Spleen (tissue), 11 donors: ENCODE measurements around the gene AK9. TPM values are rescaled to one million over a fixed set of nuclear protein-coding genes. Genes with fewer than 3 reads are reported as not detected.

Experiments
- DNase-seq: peaks from one replicate; pipeline ENCODE4 v3.0.0-alpha.2; 2020
- H3K27ac ChIP-seq, 8 donors: fragments of 200-600 bp; sonication (generic) in 7 of 8; 1 replicate in 4 of 8; 2 replicates in 4 of 8; pipeline versions ENCODE4 v1.5.0 to v1.8.0; 2016 to 2021; ENCODE audit warnings: inconsistent platforms in 4 of 8, mild to moderate bottlenecking in 4 of 8, moderate library complexity in 1 of 8
- H3K27me3 ChIP-seq, 7 donors: fragments of 200-600 bp; sonication (generic) in 6 of 7; replicated peaks in 1 of 7; 1 replicate in 4 of 7; 2 replicates in 3 of 7; pipeline versions ENCODE4 v1.5.0 to v1.8.0; 2016 to 2021; ENCODE audit warnings: inconsistent platforms in 3 of 7, mild to moderate bottlenecking in 1 of 7
- H3K36me3 ChIP-seq, 6 donors: fragments of 200-600 bp; sonication (generic) in 5 of 6; 1 replicate in 4 of 6; 2 replicates in 2 of 6; pipeline versions ENCODE4 v1.5.0 to v1.8.0; 2016 to 2021; ENCODE audit warnings: inconsistent platforms in 2 of 6
- H3K4me1 ChIP-seq, 6 donors: fragments of 200-600 bp; sonication (generic) in 5 of 6; 1 replicate in 3 of 6; 2 replicates in 3 of 6; pipeline versions ENCODE4 v1.5.0 to v1.8.0; 2016 to 2021; ENCODE audit warnings: inconsistent platforms in 3 of 6
- H3K4me3 ChIP-seq, 8 donors: fragments of 200-600 bp; sonication (generic) in 7 of 8; 1 replicate in 4 of 8; 2 replicates in 4 of 8; pipeline versions ENCODE4 v1.5.0 to v1.8.0; 2016 to 2021; ENCODE audit warnings: inconsistent platforms in 4 of 8, mild to moderate bottlenecking in 4 of 8, moderate library complexity in 2 of 8
- H3K9me3 ChIP-seq, 8 donors: fragments of 200-600 bp; sonication (generic) in 7 of 8; 1 replicate in 4 of 8; 2 replicates in 4 of 8; pipeline versions ENCODE4 v1.5.0 to v1.8.0; 2016 to 2021; ENCODE audit warnings: inconsistent platforms in 4 of 8
- POLR2A ChIP-seq, 3 donors: fragments of 450-650 bp; IDR thresholded peaks; one replicate each; pipeline ENCODE4 v1.5.1; 2017; ENCODE audit warnings: antibody characterized with exemption in 3 of 3, mild to moderate bottlenecking in 1 of 3
- POLR2AphosphoS5 ChIP-seq, 3 donors: sonication (generic); formaldehyde crosslinking; IDR thresholded peaks; one replicate each; pipeline ENCODE4 v1.5.1; 2017; ENCODE audit warnings: antibody characterized with exemption in 3 of 3
- WGBS, 5 donors: extraction: QIAGEN DNeasy Blood & Tissue Kit in 3 of 5; methylation state at CpG; one replicate each; pipeline versions ENCODE4 v1.1.5 to v1.1.7; 2013 to 2018; 5-methylcytosine and 5-hydroxymethylcytosine counted together
- intact Hi-C: fragments of 100-400 bp; cut with DNase I; formaldehyde crosslinking; loops from one replicate; pipeline ENCODE4 v1.15.0; 2023; ENCODE audit warnings: low total_unique reads
- polyA plus RNA-seq, 3 donors: library from polyadenylated mRNA; stranded (reverse); fragments of 200-250 nt; gene quantifications; one replicate each; pipeline ENCODE4 v1.2.1, GENCODE V29; 2013
- total RNA-seq, 7 donors: library from RNA; depleted of rRNA in 3 of 7; stranded (reverse); fragments of >200 nt in 3 of 7; fragmentation: NEBNext Ultra II Directional in 4 of 7; extraction: Animal tissue kit (Norgen Biotek cat#: 25700) in 4 of 7; gene quantifications; one replicate each; pipeline versions ENCODE4 v1.1.0 to v1.2.1, GENCODE V29; 2016 to 2021
- TF ChIP-seq, protein P1 (sequence below), 11 experiments: fragments of 200-600 bp in 7 of 11; fragments of 450-650 bp in 4 of 11; sonication (generic) in 4 of 11; IDR thresholded peaks in 8 of 11; conservative IDR thresholded peaks in 3 of 11; 1 replicate in 7 of 11; 2 replicates in 4 of 11; pipeline versions ENCODE4 v1.4.0 to v1.8.0; 2016 to 2021; ENCODE audit warnings: antibody characterized with exemption in 11 of 11, inconsistent platforms in 4 of 11, mild to moderate bottlenecking in 1 of 11
- donor health status: healthy with polysubstance abuse.
- donor health status: DM: no; HTN: no; CAD: no; lungs with moderate emphysema.
- donor health status: DM: no; HTN: no; CAD: no.
- donor health status: Bipolar disorder and iron deficiency.
- donor health status: healthy.
- donor health status: DM: no; HTN: no; CAD: no.
- donor health status: DM: yes; HTN: yes; CAD: no.

The AK9 gene
- total and polyA plus RNA-seq, 10 donors: 3.8 to 24.9 (median 11.5) TPM

DNA sequence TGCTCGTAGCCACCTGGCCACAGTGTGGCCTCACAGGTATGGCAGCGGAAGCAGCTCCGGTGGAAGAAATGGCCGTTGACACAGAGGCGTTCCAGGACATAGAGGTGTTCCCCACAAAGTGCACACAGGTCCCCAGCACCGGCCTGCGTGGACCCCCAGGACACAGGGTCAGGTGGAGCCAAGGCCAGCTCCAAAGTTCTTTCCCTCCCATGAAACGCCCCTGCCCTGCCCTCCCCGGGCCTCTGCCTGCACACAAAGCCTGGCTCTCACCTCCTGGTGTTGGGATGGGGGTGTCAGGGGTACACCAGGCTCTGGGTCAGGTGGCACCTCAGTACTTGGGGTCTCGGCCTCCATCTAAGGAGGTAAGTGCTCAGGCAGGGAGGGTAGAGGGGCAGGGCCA lies 243.9 kb downstream of the AK9 start:
- intact Hi-C loops: loop anchor here (10.0 kb wide), 1 partner anchor 62 kb away; the partner anchor contains the start of gene CD164
- TF ChIP-seq, protein P1, sequence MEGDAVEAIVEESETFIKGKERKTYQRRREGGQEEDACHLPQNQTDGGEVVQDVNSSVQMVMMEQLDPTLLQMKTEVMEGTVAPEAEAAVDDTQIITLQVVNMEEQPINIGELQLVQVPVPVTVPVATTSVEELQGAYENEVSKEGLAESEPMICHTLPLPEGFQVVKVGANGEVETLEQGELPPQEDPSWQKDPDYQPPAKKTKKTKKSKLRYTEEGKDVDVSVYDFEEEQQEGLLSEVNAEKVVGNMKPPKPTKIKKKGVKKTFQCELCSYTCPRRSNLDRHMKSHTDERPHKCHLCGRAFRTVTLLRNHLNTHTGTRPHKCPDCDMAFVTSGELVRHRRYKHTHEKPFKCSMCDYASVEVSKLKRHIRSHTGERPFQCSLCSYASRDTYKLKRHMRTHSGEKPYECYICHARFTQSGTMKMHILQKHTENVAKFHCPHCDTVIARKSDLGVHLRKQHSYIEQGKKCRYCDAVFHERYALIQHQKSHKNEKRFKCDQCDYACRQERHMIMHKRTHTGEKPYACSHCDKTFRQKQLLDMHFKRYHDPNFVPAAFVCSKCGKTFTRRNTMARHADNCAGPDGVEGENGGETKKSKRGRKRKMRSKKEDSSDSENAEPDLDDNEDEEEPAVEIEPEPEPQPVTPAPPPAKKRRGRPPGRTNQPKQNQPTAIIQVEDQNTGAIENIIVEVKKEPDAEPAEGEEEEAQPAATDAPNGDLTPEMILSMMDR (IDR thresholded peaks at IDR 0.05 in 8 of 11, conservative IDR thresholded peaks at IDR 0.05 in 3 of 11): no peak
- TF ChIP-seq POLR2AphosphoS5 (IDR thresholded peaks at IDR 0.05) (no peak), POLR2A (IDR thresholded peaks at IDR 0.05) (no peak)
- peaks cover 0 to 100% (median 43%) of the 10 kb centered on the region in 6 donors for H3K36me3 ChIP-seq

GRCh38 chr6:109446541-109446940 lies 244.5 kb downstream of the AK9 start:
- WGBS, 5 donors: 75 to 90% (median 85%) methylated on average over 8 of the region's 8 CpGs
- H3K4me1 ChIP-seq: peaks cover 9 to 69% (median 31%) of the 10 kb centered on the region in 6 donors
- no peak for TF ChIP-seq POLR2AphosphoS5 (IDR thresholded peaks at IDR 0.05)
- TF ChIP-seq POLR2A (IDR thresholded peaks at IDR 0.05): no peak
- TF ChIP-seq, protein P1 (IDR thresholded peaks at IDR 0.05 in 8 of 11, conservative IDR thresholded peaks at IDR 0.05 in 3 of 11): no peak
- intact Hi-C loops: loop anchor here (10.0 kb wide), 1 partner anchor 62 kb away; the partner anchor contains the start of gene CD164
- no peak for DNase-seq
- H3K27me3 ChIP-seq: peaks cover 0 to 3% (median 0%) of the 10 kb centered on the region in 7 donors
- peaks cover 0 to 96% (median 42%) of the 10 kb centered on the region in 6 donors for H3K36me3 ChIP-seq
- H3K4me3 ChIP-seq: no peak overlapping the region
- no peak overlapping the region for H3K27ac ChIP-seq
- no peaks in the 10 kb centered on the region for H3K9me3 ChIP-seq

More for the DNA sequence above, 243.9 kb downstream of the AK9 start:
- Histone ChIP-seq H3K27ac (peak overlapping the region in 2 of 8 donors; percentile 14 to 59), H3K4me1 (peaks cover 6 to 69% (median 30%) of the 10 kb centered on the region in 6 donors), H3K9me3 (no peaks in the 10 kb centered on the region), H3K27me3 (peaks cover 0 to 3% (median 0%) of the 10 kb centered on the region in 7 donors), H3K4me3 (no peak overlapping the region)
- no peak for DNase-seq
- WGBS, 5 donors: 83 to 94% (median 89%) methylated on average over 10 of the region's 10 CpGs

DNA sequence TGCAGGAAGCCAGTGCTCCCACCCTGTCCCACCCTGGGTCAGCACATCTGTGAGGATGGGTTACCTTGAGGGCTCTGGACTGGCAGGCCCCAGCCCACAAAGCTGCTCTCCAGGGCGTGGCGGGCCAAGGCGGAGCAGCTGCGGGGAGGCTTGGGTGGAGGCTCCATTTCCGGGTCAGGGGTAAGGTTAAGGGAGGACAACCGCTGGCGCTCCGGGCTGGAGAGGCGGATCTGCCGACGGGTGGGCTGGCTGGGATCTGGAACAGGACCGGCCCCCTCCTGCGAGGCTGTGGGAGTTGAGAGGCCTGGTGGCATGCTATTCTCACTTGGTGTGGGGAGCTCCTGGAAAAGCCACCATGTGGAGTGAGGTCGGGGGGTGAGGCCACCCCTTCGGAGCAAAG lies 244.9 kb downstream of the AK9 start:
- Histone ChIP-seq H3K27ac (no peak overlapping the region), H3K4me1 (peaks cover 11 to 69% (median 35%) of the 10 kb centered on the region in 6 donors), H3K4me3 (no peak overlapping the region), H3K9me3 (no peaks in the 10 kb centered on the region), H3K27me3 (peaks cover 0 to 3% (median 0%) of the 10 kb centered on the region in 7 donors), H3K36me3 (peaks cover 0 to 91% (median 42%) of the 10 kb centered on the region in 6 donors)
- TF ChIP-seq POLR2AphosphoS5 (IDR thresholded peaks at IDR 0.05): peak in 1 of 3 donors; percentile 59
- TF ChIP-seq, protein P1 (IDR thresholded peaks at IDR 0.05 in 8 of 11, conservative IDR thresholded peaks at IDR 0.05 in 3 of 11): no peak
- DNase-seq: peak; percentile 81
- WGBS, 5 donors: 69 to 90% (median 86%) methylated on average over 4 to 15 of the region's 15 CpGs
- intact Hi-C loops: loop anchor here (10.0 kb wide), 1 partner anchor 61 kb away; the partner anchor contains the start of gene CD164

DNA sequence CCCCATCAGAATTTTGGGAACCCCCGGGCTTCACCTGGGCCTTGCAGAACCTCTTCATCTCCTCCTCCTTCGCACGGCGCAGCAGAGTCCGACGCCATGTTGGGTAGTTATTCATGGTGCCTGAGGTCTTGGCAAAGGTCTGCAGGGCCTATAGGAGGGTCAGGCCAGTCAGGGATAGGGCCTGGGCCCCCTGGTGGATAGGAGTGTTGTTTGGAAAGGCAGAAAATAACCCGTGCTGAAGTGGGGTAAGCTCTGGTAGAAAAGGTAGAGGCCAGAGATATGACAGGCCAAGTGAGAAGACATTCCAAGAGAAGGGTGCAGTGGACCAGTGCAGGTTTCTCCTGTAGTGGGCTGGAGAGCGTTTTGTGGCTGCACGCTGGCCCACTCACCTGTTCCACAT lies 245.6 kb downstream of the AK9 start:
- TF ChIP-seq POLR2AphosphoS5 (IDR thresholded peaks at IDR 0.05) (peak in 1 of 3 donors; percentile 1), POLR2A (IDR thresholded peaks at IDR 0.05) (no peak)
- no peak overlapping the region for H3K27ac ChIP-seq

More for the DNA sequence above, 245.6 kb downstream of the AK9 start:
- Histone ChIP-seq H3K4me1 (peaks cover 9 to 64% (median 30%) of the 10 kb centered on the region in 6 donors), H3K36me3 (peaks cover 0 to 85% (median 42%) of the 10 kb centered on the region in 6 donors), H3K9me3 (no peaks in the 10 kb centered on the region), H3K4me3 (no peak overlapping the region), H3K27me3 (peaks cover 0 to 3% (median 0%) of the 10 kb centered on the region in 7 donors)
- intact Hi-C loops: loop anchor here (10.0 kb wide), 1 partner anchor 61 kb away; the partner anchor contains the start of gene CD164
- 89 to 94% (median 92%) methylated on average over 9 of the region's 9 CpGs for WGBS, 5 donors
- no peak for DNase-seq
